OCI-LY1 (cell line): Measurements from ENCODE around the gene FAM120A.

Experiments used
- CTCF ChIP-seq: fragments of 200-600 bp; sonication (generic), shearing (Covaris generic); IDR thresholded peaks from 2 replicates; pipeline ENCODE4 v1.5.1; 2017; ENCODE audit warnings: mild to moderate bottlenecking, antibody characterized with exemption, low read length, moderate library complexity, mixed read lengths
- EZH2 ChIP-seq: fragments of 200-600 bp; sonication (generic), shearing (Covaris generic); IDR thresholded peaks from 2 replicates; pipeline ENCODE4 v1.8.0; 2017; ENCODE audit warnings: borderline replicate concordance, mixed run types, mild to moderate bottlenecking, antibody characterized with exemption, low read length, moderate library complexity, mixed read lengths

GRCh38 chr9:93466416-93467061, 15.1 kb downstream of the FAM120A start:
- TF ChIP-seq CTCF = no peak
- TF ChIP-seq EZH2 = no peak
